GM21423 (cell line): Measurements from ENCODE around the gene IFT27.
A peak's percentile ranks its signal among the peaks of the same experiment; 100 is the strongest.

Experiments used
- ATAC-seq: cut with Tn5 transposase; IDR thresholded peaks from one replicate; pipeline ENCODE4 v1.9.1; 2021; ENCODE audit warnings: mild to moderate bottlenecking, moderate library complexity; ENCODE audit not compliant: unreplicated experiment

Gene IFT27, protein sequence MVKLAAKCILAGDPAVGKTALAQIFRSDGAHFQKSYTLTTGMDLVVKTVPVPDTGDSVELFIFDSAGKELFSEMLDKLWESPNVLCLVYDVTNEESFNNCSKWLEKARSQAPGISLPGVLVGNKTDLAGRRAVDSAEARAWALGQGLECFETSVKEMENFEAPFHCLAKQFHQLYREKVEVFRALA

DNA sequence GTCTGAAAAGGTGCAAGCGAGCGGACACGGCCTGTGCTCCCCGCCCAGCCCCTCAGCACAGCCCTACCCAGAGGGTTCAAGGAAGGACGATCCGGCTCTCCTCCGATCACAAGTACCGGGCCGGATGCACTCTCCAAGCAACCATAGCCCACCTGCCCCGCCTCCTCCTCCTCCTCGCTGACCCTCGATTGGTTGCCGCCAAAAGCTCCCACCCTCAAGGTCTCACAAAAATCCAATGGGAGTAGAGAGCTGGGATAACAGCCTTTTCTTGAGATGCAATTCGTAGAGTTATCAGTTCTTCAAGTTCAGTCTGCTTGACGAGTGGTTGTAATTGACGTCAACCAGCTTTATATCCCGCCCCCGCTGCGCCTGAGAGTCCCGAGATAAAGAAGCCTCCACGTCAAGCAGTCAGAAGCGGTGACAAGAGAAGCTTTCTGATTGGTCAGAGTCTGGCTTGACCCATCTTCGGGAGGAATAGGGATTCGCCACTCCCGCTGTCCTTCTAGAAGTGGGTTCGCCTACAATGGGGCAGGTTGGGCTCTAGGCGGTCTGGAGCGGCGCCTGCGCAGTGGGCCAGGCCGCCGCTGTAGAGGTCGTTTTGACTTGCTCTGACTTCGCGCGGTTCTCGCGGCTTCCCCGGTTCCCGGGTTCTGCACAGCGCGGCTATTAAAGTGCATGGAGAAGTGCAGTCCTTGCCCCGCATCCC is at the start of gene IFT27:
Gene IFT27 (minus strand): TSS at position 156 of the 706 bp plus-strand sequence. CDS start 412 bp downstream, outside the sequence.
- ATAC-seq: peak; percentile 93

DNA sequence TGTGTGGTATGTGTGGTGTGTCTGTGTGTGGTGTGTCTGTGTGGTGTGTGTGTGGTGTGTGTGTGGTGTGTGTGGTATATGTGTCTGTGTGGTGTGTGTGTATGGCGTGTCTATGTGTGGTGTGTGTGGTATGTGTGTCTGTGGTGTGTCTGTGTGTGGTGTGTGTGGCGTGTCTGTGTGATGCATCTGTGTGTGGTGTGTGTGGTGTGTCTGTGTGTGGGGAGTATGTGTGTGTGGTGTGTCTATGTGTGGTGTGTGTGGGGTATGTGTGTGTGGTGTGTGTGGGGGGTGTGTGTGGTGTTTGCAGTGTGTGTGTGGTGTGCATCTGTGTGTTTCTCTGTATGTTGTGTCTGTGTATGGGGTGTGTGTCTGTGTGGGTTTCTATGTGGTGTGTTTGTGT is 48.7 kb upstream of the IFT27 start:
- no peak for ATAC-seq

DNA sequence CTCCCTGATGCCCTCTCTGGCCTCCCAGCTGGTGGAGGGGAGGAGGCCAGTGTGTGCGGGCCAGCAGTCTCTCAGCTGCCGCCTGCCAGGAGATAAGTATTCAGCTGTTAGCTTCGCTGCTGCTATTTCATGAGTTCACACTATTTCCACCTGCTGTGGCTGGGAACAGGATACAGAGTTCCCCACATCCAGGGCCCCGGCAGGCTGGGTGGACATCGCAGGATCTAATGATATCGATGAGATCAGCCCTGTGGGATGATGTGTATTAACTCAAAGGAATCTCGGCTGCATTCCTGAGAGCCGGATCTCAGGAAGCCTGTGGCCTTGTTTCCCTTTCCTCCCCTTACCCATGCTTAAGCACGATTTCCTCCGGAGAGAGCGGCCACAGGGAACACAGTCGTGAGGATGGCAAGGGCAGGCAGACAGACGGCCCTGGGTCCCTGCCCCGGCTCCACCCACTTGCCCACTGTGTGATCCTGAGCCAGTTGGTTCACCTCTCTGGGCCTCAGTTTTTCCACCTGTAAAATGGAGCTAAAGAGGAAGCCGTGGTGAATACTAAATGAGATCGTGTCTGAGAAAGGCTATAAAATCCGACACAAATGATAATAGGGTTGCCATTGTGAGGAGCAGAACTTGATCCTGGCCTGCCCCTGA is 47.4 kb upstream of the IFT27 start:
- no peak for ATAC-seq

DNA sequence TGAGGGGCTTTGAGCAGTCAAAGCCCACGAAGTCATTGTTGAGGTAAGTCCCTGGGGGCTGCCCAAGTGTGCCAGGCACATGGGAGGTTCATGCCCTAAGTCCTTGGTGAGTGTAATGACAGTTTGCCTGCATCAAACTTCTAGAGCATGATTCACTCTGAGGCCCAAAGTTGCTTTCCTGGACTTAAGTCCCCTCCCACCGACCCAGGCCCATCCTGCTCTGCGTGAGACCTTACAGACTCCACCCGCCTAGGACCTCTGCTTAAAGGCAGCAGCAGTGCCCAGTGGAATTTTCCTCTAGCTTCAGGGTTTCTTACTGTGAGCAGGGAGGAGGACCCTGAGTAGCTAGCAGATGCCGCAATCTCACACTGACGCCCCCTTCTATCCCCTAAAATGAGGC is 46.7 kb upstream of the IFT27 start:
- ATAC-seq: no peak

DNA sequence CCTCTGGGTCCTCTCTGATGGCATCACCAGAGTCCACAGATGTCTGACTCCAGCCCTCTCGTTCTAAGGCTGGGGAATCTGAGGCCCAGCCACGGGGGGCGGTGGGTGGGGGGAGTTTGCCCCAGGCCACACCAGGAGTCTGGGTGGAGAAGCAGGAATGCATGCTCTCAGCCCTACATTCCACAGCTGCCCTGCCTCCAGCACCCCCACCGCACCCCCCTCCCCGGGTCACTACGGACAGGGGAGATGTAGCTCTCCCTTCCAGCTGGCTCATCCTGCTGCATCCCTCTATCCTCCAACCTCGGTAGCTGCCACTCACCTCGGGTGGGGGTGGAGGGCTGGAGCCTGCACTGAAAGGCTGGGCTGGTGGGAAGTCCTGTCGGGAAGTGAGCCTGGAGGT is 43.2 kb upstream of the IFT27 start:
- no peak for ATAC-seq

DNA sequence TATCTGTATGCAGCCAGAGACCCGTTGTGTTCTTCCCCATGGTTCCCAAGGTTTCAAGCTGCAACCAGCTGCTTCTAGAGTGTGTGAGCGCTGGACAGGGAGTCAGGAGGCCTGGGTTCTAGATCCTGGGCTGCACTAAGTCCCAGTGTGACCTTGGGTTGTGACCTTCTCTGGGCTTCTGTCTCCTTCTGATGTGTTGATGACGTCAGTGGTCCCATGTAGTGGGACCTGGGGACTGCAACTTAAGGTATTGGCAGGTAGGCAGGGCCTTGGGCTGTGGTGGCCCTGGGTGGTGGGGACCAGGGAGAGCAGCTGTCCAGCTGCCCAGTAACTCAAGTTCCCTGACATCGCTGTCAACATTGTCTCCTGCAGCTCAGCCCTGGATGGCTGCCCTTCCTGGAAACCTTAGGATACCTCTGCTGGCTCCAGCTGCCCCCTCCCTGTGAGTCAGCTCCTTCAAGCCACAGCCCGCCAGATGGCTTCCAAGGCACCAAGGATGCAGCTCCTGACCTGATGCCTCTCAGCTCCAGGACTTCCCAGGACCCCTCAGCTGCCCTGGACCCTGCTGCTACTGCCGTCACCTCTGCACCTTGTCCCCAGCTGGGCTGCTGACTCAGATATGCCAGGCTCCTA is 42.2 kb upstream of the IFT27 start:
- no peak for ATAC-seq

DNA sequence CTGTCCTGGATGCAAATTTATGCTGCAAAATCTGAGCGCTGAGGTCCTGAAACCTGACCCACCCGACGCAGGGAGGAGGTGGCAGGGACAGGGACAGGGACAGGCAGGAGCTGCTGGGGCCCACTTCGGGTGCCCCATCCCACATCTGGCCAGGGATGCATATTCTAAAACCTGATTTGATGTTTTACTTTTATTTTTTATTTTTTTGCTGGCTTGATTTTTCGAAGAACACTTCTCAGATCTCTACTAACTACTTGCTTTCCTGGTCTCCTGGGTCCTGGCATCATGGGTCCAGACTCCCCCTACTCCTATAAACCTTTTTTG is 41.6 kb upstream of the IFT27 start:
- ATAC-seq: no peak

DNA sequence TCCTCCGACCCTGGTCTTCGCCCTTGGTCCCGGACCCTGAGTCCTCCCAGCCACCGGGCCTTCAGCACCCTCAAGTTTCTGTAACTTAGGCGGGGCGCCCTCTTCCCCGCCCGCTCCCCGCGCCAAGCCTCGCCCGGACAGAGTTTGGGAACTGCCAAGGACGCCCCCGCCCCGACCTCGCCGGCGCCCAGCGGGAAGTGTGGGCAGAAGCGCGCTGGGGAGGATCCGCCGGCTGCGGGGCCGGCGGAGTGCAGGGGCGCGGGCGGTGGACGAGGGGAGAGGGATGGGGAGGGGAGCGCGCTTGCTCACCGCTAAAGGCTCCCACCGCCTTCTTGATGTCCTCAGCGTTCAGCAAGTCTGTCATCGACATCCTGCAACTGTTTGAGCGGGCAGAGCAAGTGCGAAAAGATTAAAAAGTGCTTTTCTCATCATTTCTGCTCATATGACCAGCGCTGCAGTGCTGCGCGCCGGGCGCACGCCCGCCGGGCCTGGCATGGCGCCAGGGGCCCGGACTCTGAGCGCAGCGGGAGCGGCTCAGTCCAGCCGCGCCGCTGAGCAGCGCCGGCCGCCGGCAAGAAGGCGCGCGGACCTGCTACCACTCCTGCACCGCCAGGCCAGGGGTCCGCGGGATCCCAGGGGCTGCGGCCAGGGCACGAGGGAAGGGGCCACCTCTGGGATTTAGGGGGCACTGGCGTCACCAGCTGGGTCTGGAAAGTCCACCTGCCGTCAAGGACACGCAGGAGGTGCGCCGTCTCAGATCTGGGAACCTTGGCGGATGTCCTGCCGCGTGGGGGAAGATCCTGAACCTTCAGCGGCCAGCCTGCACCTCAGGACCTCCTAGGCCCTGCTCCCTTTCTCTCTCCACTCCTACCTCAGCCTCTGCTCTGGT is 41.0 kb upstream of the IFT27 start, which contains the start of gene PVALB:
Gene PVALB (minus strand): TSS at position 400 of the 889 bp plus-strand sequence. CDS start 30 bp downstream, at position 370.
- no peak for ATAC-seq

DNA sequence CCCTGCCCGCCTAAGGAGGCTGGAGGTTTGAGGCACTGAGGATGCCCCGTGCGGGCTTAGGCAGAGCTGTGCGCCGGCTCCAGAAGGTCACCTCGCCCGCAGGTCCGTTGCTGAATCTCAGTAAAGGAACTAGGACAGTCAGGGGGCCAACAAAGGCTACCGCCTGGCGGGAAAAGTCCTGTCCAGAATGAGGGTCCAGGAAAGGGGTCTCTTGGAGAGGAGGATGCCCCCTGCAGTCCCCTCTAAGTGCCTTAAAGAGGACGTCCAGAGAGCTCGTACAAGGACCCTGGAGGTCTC is 40.4 kb upstream of the IFT27 start:
- ATAC-seq: no peak

DNA sequence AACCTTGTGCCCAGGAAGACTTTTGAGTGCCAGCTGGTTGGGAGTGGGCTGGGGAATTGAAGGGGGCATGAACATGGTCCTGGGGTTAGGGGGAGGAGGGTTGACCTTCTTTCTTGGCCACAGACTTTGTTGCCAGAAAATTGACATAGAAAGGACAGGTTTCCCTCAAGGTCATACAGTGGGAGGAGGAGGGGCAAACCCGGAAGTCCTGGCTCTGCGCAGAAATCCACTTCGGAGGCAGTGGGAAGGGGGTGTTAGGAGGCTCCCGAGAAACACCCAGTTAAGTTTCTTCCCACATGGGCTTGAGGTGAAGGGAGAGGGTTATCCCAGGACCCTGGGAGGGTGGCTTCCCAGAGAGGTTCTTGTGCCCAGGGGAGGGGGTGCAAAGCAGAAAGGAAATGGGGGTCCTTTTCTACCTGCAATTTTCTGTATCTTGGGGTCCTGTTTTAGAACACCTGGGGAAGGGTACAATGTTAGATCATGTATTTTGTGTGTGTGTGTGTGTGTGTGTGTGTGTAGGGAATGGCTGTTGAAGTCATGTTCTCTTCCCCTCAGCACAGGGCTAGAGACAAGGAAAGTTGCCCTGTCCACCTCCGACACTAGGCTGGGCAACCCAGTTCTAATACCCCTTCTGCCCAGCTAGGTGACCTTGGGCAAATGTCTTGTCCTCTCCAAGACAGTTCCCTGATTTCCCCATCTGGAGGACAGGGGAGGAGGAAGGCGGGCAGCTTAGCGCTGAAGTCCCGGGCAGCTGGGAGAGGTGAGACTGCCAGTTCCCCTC is 39.8 kb upstream of the IFT27 start:
- ATAC-seq: no peak

DNA sequence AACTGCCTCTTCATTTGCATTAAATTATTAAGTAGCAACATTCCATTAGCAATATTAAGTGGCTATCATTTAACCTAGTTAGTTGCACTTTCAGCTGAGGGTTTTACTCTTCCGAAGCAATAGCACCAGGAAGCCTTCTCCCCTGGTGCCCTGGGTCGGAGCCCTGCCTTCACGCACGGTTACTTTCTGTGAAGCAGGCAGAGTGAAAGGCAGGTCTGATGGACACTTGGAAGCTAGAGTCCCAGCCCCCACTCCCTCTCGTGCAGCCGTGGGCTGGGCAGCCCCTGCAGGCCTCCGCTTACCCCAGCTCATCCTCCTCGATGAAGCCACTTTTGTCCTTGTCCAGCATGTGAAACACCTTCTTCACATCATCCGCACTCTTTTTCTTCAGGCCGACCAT is 38.9 kb upstream of the IFT27 start:
- ATAC-seq: no peak

DNA sequence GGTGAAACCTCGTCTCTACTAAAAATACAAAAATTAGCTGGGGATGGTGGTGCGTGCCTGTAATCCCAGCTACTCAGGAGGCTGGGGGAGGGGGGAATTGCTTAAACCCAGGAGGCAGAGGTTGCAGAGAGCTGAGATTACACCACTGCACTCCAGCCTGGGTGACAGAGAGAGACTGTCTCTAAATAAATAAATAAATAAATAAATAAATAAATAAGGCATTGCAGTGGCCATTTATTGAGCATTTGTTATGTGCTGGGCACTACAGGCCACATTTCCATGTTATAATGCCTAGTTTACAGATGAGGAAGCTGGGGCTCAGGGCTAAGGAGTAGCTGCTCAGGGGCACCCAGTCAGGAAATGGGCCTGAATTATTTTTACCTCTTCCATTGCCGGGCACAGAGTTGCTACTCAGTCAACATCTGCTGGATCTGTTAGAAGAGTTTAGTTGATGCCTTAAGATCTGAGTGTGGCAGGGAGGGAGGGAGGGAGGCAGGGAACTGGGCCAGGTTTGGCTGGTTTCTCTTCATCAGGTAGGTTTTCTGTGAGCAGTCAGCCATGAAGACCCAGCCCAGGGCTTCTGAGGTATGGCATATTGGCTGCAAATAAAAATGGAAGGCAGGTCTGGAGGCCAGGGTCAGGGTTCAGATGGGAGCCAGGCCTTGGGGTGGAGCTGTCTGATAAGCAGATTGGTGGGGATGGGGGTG is 35.3 kb upstream of the IFT27 start:
- ATAC-seq: no peak

DNA sequence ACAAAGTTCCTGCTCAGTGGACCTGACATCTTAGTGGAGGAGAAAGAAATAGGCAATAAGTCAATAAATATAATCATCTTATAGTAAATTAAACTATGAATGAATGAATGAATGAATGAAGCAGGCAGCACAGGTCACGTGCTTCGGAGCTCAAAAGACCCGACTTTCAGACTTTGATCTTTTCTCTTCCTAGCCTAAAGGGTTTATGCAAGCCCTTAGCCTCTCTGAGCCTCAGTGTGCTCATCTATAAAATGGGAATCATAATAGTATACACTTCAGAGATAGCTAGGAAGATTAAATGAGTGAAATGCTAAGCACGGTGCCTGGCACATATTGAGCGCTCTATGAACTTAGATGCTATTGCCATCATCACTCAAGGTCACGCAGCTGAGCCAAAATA is 33.4 kb upstream of the IFT27 start:
- no peak for ATAC-seq

DNA sequence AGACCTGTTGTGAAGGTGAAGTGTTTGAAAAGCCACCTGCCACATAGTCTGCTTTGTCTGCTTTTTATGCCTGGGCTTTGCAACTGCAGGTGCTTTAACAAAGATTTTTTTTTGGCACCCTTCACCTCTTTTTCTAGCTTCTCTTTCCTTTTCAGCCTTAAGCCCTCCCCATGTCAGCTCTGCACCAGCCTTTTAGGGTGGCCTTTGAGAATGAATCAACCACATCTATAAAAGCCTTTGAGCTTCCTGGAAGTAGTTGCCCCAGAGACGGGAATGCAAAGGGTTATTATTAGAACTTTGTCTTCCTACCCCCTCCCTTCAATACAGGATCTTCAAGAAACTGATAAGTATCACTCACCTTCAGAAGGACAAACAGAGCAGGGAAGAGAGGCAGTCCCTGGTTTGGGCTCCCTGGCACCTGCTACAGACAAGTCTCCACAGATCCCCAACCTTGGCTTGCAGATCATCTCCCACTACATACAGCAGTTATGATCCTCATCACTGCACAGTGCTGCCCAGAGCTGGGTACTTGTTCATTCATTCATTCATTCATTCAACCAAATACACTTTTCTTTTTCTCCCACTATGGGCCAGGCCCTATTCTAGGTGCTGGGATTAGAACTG is 32.9 kb upstream of the IFT27 start:
- no peak for ATAC-seq

DNA sequence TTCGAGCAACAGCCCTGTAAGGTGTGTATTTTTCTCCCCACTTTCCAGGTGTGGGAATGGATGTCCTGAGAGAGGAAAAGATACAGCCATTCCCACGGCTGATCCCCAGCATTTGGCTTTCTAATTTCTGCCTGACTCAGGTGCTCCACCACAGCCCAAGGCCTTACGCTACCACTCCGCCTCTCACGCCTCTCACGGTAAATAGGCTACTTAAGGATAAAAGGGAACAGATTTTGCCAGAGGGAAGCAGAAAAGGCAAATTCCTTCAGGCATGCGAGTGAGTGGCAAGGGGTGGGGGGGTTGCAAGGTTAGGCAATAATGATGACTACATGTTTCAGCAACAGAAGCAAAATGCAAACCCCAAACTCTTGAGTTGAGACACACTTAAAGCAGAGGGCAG is 31.7 kb upstream of the IFT27 start:
- ATAC-seq: no peak

DNA sequence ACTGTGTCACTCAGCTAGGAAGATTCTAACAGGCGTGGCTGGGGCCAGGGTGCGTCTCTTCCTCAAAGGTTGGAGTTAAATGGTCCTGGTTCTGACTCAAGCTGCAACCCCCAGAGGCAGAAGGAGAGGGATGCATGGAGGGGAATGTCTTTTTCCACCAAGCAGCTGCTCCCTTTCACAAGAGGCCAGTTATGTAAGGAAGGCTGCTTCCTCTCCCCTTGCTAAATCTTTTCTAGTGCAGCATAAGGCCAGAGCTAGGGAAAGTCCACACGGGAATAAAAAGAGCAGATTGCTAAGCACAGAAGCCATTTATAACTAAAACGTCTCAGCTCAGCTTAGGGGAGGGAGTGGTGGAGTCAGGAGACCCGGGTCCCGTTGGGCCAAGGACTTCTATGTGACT is 30.9 kb upstream of the IFT27 start:
- no peak for ATAC-seq

DNA sequence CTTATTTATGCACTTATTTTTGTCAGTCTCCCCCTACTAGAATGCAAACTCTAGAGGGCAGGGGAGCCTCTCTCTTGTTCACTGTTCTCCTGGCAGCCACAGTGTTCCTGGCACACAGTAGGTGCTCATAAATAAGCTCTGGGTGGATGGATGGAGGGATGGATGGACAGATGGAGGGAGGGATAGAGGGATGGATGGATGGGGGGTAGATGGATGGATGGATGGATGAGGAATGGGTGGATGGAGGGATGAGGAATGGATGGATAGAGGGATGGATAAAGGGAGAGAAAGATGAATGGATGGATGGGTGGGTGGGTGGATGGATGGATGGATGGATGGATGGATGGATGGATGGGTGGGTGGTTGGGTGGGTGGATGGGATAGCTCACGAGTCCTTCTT is 27.4 kb upstream of the IFT27 start:
- ATAC-seq: no peak

DNA sequence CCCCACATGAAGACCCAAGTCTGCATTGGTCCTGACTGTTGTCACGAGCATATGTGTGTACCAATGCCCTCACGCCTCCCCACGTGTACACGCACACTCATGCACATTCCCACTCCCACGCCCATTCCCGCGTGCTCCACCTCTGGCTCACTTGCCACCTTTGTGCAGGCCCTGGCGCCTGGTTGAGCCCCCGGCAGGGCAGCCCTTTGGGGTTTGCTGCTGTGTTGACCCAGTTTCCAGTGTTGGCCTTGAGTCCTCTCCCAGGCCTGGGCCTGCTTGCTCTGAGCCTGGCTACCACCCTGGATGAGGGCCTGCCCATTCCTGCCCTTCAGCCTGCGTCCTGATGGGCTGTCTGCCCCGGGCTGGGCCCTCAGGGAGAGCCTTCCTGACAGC is 22.8 kb upstream of the IFT27 start:
- ATAC-seq: no peak

DNA sequence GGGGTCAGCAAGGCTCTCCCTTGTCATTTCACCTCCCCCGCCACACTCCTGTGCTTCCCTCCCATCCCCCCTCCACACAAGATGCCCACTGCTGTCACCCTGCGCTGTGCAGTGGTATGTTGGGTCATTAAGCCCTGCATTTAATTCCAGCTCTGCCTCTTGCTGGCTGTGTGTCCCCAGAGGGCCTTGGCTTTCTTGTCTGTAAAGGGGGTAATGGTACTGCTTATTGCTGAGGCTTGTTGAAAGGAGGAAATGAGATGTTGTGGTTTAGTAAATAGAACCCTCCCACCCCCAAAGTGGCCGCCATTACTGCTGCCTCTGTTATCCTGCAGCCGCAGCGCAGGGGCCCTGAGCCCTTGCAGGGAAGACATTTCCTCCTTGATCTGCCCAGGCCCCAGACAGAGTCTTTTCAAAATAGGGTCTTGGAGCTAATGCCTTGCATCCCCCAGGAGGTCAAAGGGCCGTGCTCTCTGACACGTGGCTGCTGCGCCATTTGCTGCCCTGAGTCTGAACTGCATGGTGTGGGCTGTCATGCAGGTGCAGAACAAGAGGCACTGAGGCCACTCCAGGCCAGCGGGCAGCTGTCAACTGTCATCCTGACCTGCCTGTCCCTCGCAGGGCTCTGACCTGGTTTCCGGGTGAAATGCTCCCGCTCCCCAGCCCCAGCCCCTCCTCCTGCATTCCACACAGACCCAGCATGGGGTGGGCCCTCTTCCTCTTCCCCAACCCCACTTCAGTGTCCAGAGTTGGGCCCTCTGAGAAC is 22.2 kb upstream of the IFT27 start:
- ATAC-seq: no peak
